GM12801 (cell line): Measurements from ENCODE around the gene TDP2.

Experiments
- TF ChIP-seq, protein P1 (sequence below): IDR thresholded peaks from one replicate; pipeline ENCODE4 v1.5.1; 2011; ENCODE audit warnings: control low read depth; ENCODE audit not compliant: insufficient read length; ENCODE audit errors: extremely low read depth

Gene TDP2

DNA sequence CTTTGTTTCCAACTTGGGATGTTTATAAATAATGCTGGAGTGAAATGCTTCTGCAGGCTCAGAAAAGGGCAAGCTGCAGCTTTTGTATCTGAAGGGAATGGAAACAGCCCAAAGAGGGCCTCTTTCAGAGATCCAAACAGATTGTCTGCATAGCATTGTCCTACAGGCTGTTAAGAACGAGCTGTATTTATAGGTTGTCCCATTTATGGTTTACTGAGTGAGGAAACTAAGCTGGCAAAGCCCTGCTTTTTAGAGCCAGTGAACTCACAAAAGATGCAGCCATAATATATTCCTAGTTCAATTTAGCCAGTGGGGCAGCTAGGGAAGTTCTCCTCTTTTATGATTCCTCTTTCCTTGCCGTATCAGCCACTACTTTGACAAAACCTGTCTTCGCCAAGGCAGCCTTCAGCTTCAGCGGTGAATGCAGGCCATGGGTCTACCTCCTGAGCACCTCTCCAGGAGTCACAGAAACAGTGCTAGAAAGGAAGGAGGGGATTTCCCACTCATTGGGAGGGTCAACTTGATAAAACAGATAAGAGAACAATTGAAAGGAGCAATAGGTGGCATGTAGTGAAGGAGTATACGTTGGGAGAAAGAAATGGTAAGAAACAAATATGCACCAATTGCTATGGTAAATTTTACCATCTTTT is 35.7 kb downstream of the TDP2 start:
- TF ChIP-seq, protein P1, sequence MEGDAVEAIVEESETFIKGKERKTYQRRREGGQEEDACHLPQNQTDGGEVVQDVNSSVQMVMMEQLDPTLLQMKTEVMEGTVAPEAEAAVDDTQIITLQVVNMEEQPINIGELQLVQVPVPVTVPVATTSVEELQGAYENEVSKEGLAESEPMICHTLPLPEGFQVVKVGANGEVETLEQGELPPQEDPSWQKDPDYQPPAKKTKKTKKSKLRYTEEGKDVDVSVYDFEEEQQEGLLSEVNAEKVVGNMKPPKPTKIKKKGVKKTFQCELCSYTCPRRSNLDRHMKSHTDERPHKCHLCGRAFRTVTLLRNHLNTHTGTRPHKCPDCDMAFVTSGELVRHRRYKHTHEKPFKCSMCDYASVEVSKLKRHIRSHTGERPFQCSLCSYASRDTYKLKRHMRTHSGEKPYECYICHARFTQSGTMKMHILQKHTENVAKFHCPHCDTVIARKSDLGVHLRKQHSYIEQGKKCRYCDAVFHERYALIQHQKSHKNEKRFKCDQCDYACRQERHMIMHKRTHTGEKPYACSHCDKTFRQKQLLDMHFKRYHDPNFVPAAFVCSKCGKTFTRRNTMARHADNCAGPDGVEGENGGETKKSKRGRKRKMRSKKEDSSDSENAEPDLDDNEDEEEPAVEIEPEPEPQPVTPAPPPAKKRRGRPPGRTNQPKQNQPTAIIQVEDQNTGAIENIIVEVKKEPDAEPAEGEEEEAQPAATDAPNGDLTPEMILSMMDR, result no peak

DNA sequence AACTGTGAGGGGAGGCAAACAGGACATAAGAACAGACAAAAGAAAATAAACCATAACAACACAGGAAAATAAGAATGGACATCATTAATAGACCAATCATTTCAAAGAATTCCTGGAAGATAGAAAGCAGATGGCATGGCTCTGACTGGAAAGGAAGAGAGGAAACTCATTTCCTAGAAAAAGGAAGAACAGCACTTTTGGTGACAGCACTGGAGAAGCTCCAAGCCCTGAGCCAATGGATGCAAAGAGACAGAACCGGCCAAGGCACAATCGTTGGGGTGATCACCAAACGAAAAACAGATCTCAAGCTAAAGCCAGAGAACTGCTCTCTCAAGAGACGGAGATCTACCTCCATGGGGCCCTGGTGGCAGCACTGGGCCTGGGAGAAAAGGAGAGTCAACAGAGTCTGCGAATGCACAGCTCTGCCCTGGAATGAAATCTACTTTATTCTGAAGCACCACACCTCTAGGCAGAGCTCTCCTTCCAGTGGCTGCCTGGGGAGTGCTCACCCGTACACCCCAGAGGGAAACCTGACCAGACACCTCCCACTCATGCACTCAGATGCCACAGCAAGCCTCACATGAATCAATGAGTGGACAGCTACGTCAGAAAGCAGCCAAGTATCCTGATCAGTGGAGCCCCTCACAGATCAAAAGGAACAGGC is 44.9 kb downstream of the TDP2 start:
- TF ChIP-seq, protein P1, result no peak

DNA sequence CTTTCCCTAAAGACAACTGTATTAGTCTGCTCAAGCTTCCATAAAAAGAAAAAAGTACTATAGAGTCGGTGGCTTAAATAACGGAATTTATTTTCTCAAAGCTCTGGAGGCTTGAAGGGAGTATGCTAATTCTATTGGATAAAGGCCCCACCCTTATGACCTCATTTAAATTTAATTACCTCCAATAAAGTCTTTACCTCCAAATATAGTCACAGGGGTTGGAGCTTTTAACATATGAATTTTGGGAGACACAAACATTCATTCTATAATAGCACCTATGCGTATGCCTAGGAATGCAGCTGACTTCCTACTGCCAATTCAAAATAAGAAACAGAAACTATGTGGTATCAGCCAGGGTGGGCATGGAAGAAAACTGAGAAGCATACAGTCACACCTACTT is 46.1 kb downstream of the TDP2 start:
- TF ChIP-seq, protein P1, result no peak

DNA sequence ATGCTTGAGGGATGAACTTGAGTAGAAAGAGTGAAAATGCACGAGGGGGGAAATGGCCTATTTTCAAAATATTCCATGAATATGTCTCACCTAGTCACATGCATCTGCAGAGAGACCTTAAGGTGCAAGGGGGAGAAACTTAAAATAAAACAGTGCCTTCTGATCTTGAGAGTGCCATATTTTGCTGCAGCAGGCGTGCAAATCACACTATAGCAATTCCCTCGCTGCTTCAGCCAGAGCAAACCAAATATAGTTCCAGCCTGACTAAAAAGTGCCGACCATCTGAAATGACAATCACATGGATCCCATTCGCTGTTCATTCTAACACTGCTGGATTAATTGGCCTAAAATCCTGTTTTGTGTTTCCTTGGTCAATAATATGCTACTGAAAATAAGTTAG is 47.0 kb downstream of the TDP2 start:
- TF ChIP-seq, protein P1, result no peak

DNA sequence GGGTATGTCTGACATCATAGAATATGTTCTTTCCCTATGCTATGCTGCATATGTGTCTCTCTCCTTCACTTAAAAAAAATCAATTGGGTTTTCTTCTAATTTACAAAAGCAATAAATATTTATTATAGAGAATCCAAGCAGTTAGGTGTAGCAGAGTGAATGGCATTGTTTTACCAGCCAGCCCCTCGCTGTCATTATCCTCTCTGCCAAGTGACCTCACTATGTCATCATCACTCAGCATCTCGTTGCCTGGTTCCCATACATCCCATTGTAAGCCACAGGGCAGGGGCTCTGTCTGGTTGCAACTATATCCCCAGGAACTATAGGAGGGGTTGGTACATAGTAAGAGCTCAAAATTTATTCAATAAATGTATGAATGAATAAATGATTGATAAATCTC is 52.1 kb downstream of the TDP2 start:
- TF ChIP-seq, protein P1, result no peak

DNA sequence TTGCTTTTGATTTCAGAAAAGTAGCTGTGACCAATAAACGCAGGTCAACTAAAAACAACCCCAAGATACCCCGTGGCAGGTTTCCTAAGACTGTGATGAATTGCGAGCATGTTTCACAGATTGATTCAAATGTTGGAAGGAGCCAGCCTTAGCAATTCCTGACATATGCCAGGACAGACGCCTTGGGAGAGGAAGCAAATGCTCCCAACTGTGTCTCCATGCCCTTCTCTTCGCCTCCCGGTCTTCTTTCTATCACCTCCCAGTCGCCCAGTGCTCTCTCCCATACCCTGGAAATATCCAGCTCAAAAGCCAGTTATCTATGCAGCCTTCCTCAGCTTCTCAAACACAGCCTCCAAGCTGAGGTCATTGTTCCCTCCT is 52.7 kb downstream of the TDP2 start:
- TF ChIP-seq, protein P1, result no peak

DNA sequence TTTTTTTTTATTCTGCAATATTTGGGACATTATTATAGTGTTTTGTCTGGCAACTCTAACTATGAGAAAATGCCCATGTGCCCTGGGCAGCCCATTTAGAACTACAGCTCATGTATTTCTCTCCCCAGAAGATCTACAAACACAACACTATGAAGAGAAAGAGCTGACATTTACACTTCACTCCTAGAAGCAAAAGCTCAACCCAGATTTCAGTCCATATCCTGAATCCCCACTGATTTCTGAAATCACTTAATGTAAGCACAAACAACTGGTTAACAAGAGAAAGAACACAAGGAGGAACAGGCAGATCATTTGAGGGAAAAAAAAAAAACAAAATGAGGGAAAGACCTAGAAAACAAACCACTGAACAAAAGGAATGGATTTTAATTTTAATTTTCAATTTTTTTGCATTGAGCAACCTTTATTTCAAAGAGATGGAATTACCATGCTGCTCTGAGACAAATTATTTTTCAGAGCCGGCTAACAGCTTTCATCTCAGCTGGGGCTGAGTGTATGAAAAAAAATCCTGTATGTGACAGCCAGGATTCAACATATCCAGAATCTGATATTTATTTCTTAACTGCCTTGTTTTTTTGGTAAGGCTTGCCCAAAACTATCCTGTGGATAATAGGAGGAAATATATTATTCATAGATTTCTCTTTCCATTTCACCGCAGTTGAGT is 53.2 kb downstream of the TDP2 start:
- TF ChIP-seq, protein P1, result no peak
